GM18505 (cell line): ENCODE measurements around the gene EIF2S3B.
"Not testable (repeated sequence)": the region's sequence is repeated elsewhere in the genome, so short reads cannot be mapped to it uniquely, and the experiment has no call there.

Experiments
- ATAC-seq: cut with Tn5 transposase; IDR thresholded peaks from one replicate; pipeline ENCODE4 v1.9.1; 2021; ENCODE audit not compliant: unreplicated experiment
- POLR2A ChIP-seq: IDR thresholded peaks from 4 replicates; pipeline ENCODE4 v1.6.1; 2011; ENCODE audit warnings: borderline replicate concordance; ENCODE audit not compliant: insufficient read depth, insufficient read length; ENCODE audit errors: extremely low read depth

EIF2S3B gene

DNA sequence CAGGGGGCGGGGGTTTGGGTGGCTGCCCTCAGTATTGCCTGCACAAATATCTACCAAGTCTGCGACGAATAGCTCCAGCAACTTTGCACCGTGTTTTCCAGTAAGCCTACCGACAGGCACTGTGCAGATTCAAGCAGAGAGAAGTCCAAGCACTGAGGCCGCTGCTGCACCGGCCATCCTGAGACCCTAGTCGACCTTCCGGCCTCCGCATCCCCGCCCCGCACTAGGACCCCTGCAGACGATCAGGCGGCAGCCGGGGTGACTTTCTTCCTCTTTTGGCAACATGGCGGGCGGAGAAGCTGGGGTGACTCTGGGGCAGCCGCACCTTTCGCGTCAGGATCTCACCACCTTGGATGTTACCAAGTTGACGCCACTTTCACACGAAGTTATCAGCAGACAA is at the start of gene EIF2S3B:
Gene EIF2S3B, plus strand, starts transcription at position 271 of the 400 bp plus-strand sequence. Its CDS starts 13 bp downstream, at position 284.
- no peak for ATAC-seq
- TF ChIP-seq POLR2A: no peak

DNA sequence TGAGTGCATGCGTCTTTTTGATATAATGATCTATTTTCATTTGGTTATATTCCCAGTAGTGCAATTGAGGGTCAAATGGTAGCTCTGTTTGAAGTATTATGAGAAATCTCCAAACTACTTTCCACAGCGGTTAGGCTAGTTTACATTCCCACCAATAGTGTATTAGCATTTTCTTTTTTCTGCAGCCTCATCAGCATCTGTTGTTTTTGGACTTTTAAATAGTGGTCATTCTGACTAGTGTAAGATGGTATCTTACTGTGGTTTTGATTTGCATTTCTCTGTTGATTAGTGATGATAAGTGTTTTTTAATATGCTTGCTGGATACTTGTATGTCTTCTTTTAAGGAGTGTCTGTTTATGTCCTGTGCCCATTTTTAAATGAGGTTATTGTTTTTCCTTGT is 48.8 kb upstream of the EIF2S3B start:
- ATAC-seq: no peak
- TF ChIP-seq POLR2A: no peak

DNA sequence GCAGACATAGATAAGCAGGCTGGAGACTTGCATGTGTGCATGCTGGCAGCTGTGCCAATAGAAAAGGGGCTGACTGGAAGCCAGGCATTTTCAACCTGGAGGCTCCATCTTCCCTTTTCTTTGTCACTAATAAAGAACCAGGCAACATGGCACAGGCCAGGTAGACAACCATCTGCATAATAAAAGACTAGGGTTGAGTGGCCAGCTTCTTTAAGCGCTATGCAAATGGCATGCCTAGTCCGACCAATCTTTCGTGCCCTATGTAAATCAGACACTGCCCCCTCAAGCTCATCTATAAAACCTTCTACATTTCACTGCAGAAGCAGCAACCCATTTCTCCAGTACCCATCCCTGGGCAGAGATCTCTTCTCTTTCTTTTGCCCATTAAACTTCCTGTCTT is 47.9 kb upstream of the EIF2S3B start:
- no peak for TF ChIP-seq POLR2A
- ATAC-seq: no peak

DNA sequence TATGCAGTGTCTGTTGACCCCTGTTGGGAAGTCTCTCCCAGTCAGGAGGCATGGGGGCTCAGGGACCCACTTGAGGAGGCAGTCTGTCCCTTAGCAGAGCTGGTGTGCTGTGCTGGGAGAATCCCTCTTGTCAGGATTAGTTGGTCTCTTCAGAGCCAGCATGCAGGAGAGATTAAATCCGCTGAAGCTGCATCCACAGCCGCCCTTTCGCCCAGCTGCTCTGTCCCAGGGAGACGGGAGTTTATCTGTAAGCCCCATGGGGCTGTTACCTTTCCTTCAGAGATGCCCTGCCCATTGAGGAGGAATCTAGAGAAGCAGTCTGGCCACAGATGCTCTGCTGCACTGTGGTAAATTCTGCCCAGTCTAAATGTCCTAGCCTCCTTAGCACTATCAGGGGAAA is 39.4 kb upstream of the EIF2S3B start:
- ATAC-seq: no peak

DNA sequence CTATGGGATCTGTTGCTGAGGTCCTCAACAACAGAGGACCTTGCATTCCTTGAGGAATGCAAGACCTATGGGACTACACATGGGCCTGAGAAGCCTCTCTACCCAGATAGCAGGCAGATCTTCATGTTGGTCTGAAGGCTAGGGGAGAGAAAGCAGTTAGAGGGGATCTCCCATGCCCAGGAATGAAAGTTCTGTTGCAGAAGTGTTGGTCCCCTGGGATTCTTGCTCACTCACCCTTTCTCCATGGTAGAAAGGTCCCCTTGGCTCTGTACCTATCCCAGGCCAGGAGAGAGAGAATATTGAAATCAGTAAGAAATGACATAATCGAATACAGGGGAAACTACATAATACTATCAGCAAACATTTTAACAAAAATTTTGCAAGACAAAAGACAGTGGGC is 36.0 kb upstream of the EIF2S3B start:
- TF ChIP-seq POLR2A: no peak
- no peak for ATAC-seq

More for the DNA sequence above, 39.4 kb upstream of the EIF2S3B start:
- TF ChIP-seq POLR2A: no peak

DNA sequence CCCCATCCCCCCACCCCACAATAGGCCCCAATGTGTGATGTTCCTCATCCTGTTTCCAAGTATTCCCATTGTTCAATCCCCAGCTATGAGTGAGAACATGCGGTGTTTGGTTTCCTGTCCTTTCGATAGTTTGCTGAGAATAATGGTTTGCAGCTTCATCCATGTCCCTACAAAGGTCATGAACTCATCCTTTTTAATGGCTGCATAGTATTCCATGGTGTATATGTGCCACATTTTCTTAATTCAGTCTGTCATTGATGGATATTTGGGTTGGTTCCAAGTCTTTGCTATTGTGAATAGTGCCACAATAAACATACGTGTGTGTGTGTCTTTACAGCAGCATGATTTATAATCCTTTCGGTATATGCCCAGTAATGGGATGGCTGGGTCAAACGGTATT is 32.9 kb upstream of the EIF2S3B start:
- not testable (repeated sequence) for ATAC-seq

DNA sequence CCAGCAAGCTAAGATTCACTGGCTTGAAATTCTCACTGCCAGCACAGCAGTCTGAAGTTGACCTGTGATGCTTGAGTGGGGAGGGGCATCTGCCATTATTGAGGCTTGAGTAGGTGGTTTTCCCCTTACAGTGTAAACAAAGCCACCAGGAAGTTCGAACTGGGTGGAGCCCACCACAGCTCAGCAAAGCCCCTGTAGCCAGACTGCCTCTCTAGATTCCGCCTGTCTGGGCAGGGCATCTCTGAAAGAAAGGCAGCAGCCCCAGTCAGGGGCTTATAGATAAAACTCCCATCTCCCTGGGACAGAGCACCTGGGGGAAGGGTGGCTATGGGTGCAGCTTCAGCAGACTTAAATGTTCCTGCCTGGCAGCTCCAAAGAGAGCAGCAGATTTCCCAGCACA is 23.8 kb upstream of the EIF2S3B start:
- ATAC-seq: not testable (repeated sequence)

DNA sequence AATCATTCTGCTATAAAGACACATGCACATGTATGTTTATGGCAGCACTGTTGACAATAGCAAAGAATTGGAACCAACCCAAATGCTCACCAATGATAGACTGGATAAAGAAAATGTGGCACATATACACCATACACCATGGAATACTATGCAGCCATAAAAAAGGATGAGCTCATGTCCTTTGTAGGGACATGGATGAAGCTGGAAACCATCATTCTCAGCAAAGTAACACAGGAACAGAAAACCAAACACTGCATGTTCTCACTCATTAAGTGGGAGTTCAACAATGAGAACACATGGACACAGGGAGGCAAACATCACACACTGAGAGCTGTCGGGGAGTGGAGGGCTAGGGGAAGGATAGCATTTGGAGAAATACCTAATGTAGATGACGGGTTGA is 18.4 kb upstream of the EIF2S3B start:
- not testable (repeated sequence) for ATAC-seq

DNA sequence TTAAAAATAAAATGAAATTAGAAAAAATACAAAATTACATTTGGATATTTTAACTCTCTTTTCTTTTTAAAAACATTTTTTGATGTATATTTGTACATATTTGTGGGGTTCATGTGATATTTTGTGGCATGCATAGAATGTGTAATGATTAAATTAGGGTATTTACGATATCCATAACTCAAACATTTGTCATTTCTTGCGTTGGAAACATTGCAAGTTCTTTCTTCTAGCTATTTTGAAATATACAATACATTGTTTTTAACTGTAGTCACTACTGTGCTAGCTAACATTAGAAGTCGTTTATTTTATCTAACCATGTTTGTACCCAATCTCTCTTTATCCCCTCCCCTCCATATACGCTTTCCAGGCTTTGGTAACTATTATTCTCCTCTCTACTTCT is 13.9 kb upstream of the EIF2S3B start:
- no peak for ATAC-seq
- no peak for TF ChIP-seq POLR2A

DNA sequence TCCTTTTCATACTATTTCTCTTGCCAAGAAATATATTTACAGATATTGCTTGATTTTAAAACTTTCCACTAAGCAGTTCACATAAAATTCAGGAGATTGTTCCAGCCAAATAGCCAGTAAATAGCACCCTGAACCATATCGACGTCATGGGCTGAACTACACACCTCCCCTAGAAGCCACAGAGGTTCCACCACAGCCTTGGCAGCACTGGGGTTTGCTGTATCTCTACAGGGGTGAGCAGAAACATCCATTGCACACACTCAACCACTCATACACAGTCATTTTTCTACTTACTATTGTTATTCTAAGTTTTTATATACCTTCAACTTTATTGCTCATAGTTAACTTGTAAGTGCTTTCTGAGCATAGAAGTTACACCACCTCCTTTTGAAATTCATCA is 8.1 kb upstream of the EIF2S3B start:
- no peak for TF ChIP-seq POLR2A
- ATAC-seq: no peak

DNA sequence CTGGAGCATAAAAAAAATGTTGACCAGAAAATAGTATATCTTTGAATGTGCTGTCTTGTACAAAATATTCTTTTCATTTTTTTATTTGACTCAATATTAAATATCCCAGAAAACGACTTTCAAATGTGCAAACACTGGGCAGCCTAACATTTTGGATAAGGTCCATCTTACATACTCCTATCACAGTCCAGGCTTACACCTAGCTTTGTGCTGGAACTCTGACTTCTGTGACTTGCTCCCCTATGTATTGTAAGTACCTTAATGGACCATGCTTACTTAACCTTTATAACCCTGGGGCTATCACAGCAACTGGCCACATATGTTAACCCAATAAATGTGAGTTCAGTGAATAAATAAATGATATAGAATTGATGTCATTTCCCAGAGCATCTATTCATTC is 7.6 kb upstream of the EIF2S3B start:
- TF ChIP-seq POLR2A: no peak
- ATAC-seq: no peak

DNA sequence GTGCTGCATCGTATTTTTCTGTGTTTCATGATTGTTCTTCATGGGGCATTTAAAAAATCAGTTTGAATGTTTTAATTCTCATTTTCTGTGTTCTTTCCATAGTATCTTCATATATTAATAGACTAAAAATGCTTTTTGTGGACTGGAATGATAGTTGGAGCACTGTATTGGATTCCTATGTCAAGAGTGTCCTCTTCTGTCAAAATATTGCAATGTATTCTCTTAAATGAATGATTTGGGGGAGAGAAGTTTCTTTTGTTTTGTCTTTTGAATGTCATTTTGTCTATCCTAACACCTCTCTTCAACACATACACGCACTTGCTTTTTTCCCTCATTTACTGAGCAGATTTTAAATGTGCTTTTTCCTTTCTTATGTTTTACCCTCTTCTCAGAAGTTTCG is 4.7 kb upstream of the EIF2S3B start:
- ATAC-seq: no peak
- TF ChIP-seq POLR2A: no peak

DNA sequence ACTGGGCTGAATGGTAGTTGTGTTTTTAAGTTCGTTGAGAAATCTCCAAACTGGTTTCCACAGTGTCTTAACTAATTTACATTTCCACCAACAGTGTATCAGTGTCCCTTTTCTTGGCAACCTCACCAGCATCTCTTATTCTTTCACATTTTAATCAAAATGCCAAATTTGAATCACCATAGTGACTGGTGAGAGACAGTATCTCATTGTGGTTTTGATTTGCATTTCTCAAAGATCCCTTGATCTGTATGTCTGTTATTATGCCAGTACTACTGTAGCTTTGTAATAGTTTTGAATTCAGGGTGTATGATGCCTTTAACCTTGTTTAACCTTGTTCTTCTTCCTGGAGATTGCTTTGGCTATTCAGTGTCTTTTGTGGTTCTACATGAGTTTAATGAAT is 2.2 kb upstream of the EIF2S3B start:
- ATAC-seq: no peak
- TF ChIP-seq POLR2A: no peak

DNA sequence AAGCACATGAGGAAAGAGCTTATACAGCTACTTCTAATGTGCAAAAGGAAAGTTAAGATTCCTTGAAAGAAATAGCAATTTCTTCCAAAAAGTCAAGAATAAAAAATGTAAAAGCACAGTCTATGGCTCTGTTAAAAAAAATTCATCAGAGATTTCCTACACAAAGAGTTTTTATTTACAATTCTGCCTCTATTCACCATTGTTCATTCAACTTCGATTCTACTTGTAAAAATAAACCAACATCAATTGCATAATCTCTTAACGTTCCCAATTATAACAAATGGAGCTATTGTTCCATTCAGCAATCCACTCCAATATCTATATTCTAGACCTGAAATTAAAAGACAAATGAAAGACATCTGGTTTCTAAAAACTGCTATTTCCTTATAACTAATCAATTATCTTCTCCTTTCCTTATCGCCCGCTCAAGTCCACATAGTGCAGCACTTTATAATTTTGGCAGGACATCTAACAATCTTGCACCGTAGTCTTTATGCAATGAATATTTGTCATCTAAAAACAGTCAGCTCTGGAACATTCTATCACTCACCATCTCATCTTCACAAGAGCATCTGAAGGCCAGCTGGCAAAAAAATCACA is 6.2 kb downstream of the EIF2S3B start:
- TF ChIP-seq POLR2A: no peak
- no peak for ATAC-seq

DNA sequence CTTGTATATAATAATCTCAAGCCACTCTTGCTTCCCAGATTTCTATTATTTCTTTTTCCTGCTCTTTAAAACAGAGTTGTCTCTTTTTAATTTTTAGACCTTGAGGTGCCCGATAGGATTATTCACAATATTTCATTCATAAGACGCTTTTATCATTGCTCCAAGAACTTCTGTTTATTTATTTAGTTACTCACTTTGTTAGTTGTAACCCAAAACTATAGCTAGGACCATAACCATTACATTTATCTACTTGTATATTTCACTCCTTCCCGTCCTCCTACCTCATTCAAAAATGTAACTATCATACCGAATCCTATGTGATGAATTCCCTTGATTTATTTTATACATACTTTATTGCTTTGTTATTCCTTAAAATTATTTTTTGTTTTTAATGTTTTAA is 7.1 kb downstream of the EIF2S3B start:
- TF ChIP-seq POLR2A: no peak
- ATAC-seq: no peak
